ENCODE measurements around the gene APOL1.

DNA sequence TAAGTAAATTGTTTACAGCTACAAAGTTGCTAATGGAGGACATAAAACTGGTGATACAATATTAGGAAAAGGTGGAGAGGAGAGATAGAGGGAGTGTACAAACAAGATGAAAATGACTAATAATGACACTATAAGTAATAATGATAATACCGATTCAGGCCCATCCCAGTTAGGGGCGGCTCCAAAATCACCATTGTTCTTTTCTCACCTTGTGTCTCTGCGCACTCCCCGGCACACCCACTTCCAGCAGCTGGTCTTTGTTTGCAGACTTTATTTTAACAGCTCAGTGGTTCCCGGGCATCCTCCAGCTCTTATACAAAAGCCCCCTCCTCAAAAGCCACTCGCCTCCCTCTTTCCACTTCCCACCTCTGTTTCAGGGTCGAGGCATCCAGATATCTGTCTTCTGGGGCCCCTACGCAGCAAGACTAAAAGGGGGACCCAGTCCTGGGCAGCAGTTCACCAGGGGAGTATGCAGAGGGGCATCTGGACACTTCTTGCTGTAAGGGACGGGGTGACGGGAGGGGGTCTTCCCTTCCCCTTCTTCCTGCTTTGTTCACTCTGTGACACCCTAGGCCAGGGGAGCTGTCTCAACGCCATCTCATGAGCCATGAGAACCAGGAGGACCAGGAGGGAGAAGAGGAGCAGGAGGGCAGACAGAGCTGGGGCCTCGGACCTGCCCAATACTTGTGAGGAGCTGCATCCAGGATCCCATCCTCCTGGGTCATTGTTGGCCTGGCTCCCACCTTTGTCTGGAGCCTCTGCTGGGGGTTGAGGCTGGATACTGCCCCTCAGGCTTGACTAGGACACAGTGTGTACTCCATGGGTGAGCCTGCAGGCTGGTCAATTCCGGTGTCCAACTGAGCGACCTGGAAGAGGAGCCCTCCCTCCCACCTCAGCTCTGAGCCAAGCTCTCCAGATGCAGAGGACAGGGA, 16.3 kb upstream of the APOL1 start:
- TF ChIP-seq CTCF (IDR thresholded peaks at IDR 0.05) (no peak), EZH2 (IDR thresholded peaks at IDR 0.05; ENCODE audit: borderline replicate concordance, insufficient read depth, low read depth, low read length, poor library complexity, severe bottlenecking) (no peak)

All from B cell (primary cell).